GM12878 (cell line): ENCODE measurements around the gene NPR2. TPM values are rescaled to one million over a fixed set of nuclear protein-coding genes. Genes with fewer than 3 reads are reported as not detected.

Experiments used
- ATAC-seq: fragments of 200-7000 bp; cut with Tn5 transposase; 3 replicates; pipeline ENCODE4 v1.9.1; 2020; ENCODE audit warnings: mild to moderate bottlenecking, moderate library complexity
- BruUV-seq: library from RNA; stranded (reverse); fragments of 400-500 nt; replicated peaks from 2 replicates; lab custom pipeline; 2021; lab: Mats Ljungman, UMichigan
- CTCF ChIA-PET: fragments of 300-600 bp; sonication (Branson Sonifier 250); formaldehyde crosslinking; extraction: SDS; loops from one replicate; lab custom pipeline; 2021; ENCODE audit warnings: inconsistent platforms; lab: Yijun Ruan, JAX
- POLR2A ChIA-PET: fragments of 350-600 bp; formaldehyde crosslinking; extraction: SDS; loops from one replicate; lab custom pipeline; 2021; ENCODE audit warnings: inconsistent platforms; lab: Charles Lee
- RAD21 ChIA-PET: fragments of 300-600 bp; sonication (Branson Sonifier 250); formaldehyde crosslinking; loops from one replicate; lab custom pipeline; 2023; ENCODE audit warnings: antibody characterized with exemption; ENCODE audit not compliant: unreplicated experiment; lab: Charles Lee
- SMC1A ChIA-PET: fragments of 300-600 bp; sonication (Branson Sonifier 250); formaldehyde crosslinking; loops from one replicate; lab custom pipeline; 2023; ENCODE audit not compliant: unreplicated experiment, uncharacterized antibody; lab: Charles Lee
- DNase-seq: peaks from one replicate; pipeline ENCODE4 v3.0.0-alpha.2; 2011; ENCODE audit warnings: low read depth, low spot score
- FAIRE-seq: peaks from 3 replicates; lab custom pipeline; 2011; peaks lifted over from hg19 to GRCh38; lab: Jason Lieb, UNC
- H2AFZ ChIP-seq: 2 replicates; pipeline ENCODE4 v1.6.0; 2011; ENCODE audit warnings: low read depth, low read length, control low read depth; ENCODE audit not compliant: control insufficient read depth
- H3K27ac ChIP-seq: 2 replicates; pipeline ENCODE4 v1.5.1; 2011; ENCODE audit warnings: control low read depth; ENCODE audit not compliant: control insufficient read depth, insufficient read depth
- H3K27me3 ChIP-seq, 2 experiments: replicated peaks in 1 of 2; 2 replicates each; pipeline versions ENCODE4 v1.6.0 to v1.6.1; 2011; ENCODE audit warnings: low read length in 1 of 2; ENCODE audit not compliant: control insufficient read depth in 2 of 2, insufficient read depth in 2 of 2
- H3K36me3 ChIP-seq, 2 experiments: 2 replicates each; pipeline ENCODE4 v1.5.1; 2011; ENCODE audit warnings: low read length in 1 of 2; ENCODE audit not compliant: control insufficient read depth in 2 of 2, insufficient read depth in 2 of 2
- H3K4me1 ChIP-seq: 2 replicates; pipeline ENCODE4 v1.6.1; 2011; ENCODE audit warnings: mild to moderate bottlenecking, low read length, moderate library complexity, mixed read lengths; ENCODE audit not compliant: control insufficient read depth, insufficient read depth
- H3K4me2 ChIP-seq: 2 replicates; pipeline ENCODE4 v1.6.0; 2011; ENCODE audit warnings: control low read depth; ENCODE audit not compliant: control insufficient read depth, insufficient read depth
- H3K4me3 ChIP-seq: fragments of 200-600 bp; sonication (generic); 2 replicates; pipeline ENCODE4 v1.5.1; 2016
- H3K79me2 ChIP-seq: 2 replicates; pipeline ENCODE4 v1.6.0; 2011; ENCODE audit warnings: low read length; ENCODE audit not compliant: control insufficient read depth, insufficient read depth
- H3K9ac ChIP-seq: 2 replicates; pipeline ENCODE4 v1.8.0; 2011; ENCODE audit warnings: low read length, control low read depth, mixed read lengths; ENCODE audit not compliant: control insufficient read depth, insufficient read depth
- H3K9me3 ChIP-seq: replicated peaks from 3 replicates; pipeline ENCODE4 v1.5.1; 2011; ENCODE audit warnings: mild to moderate bottlenecking, low read length; ENCODE audit not compliant: control insufficient read depth, insufficient read depth
- H4K20me1 ChIP-seq: 2 replicates; pipeline ENCODE4 v1.6.0; 2011; ENCODE audit not compliant: control insufficient read depth, insufficient read depth
- BHLHE40 ChIP-seq, 2 experiments: fragments of 450-650 bp in 1 of 2; IDR thresholded peaks; 2 replicates each; pipeline ENCODE4 v1.6.1; 2011 to 2017; ENCODE audit warnings: low read depth in 2 of 2, borderline replicate concordance in 1 of 2, improper control_type of control experiment in 1 of 2, low read length in 1 of 2, mild to moderate bottlenecking in 1 of 2
- IKZF1 ChIP-seq: fragments of 450-650 bp; conservative IDR thresholded peaks from 2 replicates; pipeline ENCODE4 v1.6.1; 2017; ENCODE audit warnings: antibody characterized with exemption, mild to moderate bottlenecking
- RELA ChIP-seq: fragments of 450-650 bp; IDR thresholded peaks from 2 replicates; pipeline ENCODE4 v1.8.0; 2014; ENCODE audit warnings: borderline replicate concordance; ENCODE audit not compliant: partially characterized antibody
- SP1 ChIP-seq: IDR thresholded peaks from one replicate; pipeline ENCODE4 v1.6.1; 2011; ENCODE audit warnings: low read depth, low read length
- SPI1 ChIP-seq: IDR thresholded peaks from 2 replicates; pipeline ENCODE4 v1.6.1; 2011; ENCODE audit warnings: low read depth, mild to moderate bottlenecking, low read length, moderate library complexity, borderline replicate concordance; ENCODE audit not compliant: insufficient read depth
- WRNIP1 ChIP-seq: IDR thresholded peaks from 2 replicates; pipeline ENCODE4 v1.6.1; 2011; ENCODE audit warnings: low read depth, low read length, improper control_type of control experiment, borderline replicate concordance
- WGBS: methylation state at CpG from one replicate; pipeline ENCODE4 v1.1.6; 2016; ENCODE audit warnings: low lambda C conversion rate; ENCODE audit not compliant: insufficient replicate concordance, insufficient coverage; ENCODE audit errors: missing lambda C conversion rate; 5-methylcytosine and 5-hydroxymethylcytosine counted together
- in situ Hi-C: fragments of 300-500 bp; cut with MboI; formaldehyde crosslinking; loops from 9 replicates; pipeline ENCODE4 v1.14.3; 2018; ENCODE audit warnings: mixed read lengths
- intact Hi-C: fragments of 100-400 bp; cut with micrococcal nuclease; formaldehyde crosslinking; loops from one replicate; pipeline ENCODE4 v1.14.2; 2022; ENCODE audit not compliant: unreplicated experiment
- polyA plus RNA-seq, 11 experiments: library from polyadenylated mRNA; depleted of rRNA in 4 of 11; unstranded in 6 of 11; stranded (reverse) in 5 of 11; fragments of >200 nt; fragmentation: Nextera tagmentation in 4 of 11; fragmentation: Illumina TruSeq in 1 of 11; extraction: Ambion mirVana in 4 of 11; extraction: Trizol in 1 of 11; gene quantifications; 1 replicate in 1 of 11; 2 replicates in 10 of 11; pipeline versions ENCODE4 v1.2.1 to v1.2.3, GENCODE V29; 2011 to 2016; ENCODE audit warnings: inconsistent platforms in 2 of 11, missing spikeins in 2 of 11, low read depth in 1 of 11
- total RNA-seq, 4 experiments: library from RNA; depleted of rRNA in 3 of 4; stranded (reverse); fragments of >200 nt in 3 of 4; fragmentation: Illumina TruSeq in 1 of 4; extraction: Trizol in 1 of 4; gene quantifications; 2 replicates each; pipeline versions ENCODE4 v1.2.1 to v1.2.3, GENCODE V29; 2013 to 2021
- TF ChIP-seq, protein P1 (sequence below): fragments of 150-350 bp; IDR thresholded peaks from 2 replicates; pipeline ENCODE4 v1.6.1; 2014; ENCODE audit warnings: mild to moderate bottlenecking, low read depth, low read length
- TF ChIP-seq, protein P2 (sequence below): fragments of 450-650 bp; IDR thresholded peaks from 2 replicates; pipeline ENCODE4 v1.6.1; 2014; ENCODE audit warnings: mild to moderate bottlenecking

Gene NPR2
- total and polyA plus RNA-seq, 10 of the 15 experiments (the other 5 are each of a cell fraction or from before 2014, with no cell fraction given): 2.0 to 20.9 (median 6.8) TPM

DNA sequence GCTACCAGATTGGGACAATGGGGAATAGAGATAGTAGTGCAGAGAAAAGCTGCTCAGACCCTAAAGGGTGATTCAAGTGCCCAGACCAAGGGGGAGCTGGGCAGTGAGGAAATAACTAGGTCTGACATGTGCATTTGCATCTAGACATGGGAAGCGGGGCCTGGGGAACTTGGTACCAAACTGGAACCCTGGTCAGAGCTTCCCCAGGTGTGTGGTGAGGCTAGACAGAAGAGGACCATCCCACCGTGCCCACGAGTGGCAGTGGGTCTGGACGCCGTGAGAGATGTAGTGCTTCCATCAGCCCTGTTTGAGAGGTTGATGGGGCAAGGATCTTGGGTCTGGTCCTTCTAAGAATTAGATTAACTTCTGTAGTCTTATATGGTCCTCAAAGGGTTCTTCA is 45.2 kb downstream of the NPR2 start (continued):
- TF ChIP-seq, protein P1, sequence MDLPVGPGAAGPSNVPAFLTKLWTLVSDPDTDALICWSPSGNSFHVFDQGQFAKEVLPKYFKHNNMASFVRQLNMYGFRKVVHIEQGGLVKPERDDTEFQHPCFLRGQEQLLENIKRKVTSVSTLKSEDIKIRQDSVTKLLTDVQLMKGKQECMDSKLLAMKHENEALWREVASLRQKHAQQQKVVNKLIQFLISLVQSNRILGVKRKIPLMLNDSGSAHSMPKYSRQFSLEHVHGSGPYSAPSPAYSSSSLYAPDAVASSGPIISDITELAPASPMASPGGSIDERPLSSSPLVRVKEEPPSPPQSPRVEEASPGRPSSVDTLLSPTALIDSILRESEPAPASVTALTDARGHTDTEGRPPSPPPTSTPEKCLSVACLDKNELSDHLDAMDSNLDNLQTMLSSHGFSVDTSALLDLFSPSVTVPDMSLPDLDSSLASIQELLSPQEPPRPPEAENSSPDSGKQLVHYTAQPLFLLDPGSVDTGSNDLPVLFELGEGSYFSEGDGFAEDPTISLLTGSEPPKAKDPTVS: no peak
- no peak for TF ChIP-seq SP1
- TF ChIP-seq, protein P2, sequence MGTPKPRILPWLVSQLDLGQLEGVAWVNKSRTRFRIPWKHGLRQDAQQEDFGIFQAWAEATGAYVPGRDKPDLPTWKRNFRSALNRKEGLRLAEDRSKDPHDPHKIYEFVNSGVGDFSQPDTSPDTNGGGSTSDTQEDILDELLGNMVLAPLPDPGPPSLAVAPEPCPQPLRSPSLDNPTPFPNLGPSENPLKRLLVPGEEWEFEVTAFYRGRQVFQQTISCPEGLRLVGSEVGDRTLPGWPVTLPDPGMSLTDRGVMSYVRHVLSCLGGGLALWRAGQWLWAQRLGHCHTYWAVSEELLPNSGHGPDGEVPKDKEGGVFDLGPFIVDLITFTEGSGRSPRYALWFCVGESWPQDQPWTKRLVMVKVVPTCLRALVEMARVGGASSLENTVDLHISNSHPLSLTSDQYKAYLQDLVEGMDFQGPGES: no peak
- no peak for TF ChIP-seq WRNIP1

DNA sequence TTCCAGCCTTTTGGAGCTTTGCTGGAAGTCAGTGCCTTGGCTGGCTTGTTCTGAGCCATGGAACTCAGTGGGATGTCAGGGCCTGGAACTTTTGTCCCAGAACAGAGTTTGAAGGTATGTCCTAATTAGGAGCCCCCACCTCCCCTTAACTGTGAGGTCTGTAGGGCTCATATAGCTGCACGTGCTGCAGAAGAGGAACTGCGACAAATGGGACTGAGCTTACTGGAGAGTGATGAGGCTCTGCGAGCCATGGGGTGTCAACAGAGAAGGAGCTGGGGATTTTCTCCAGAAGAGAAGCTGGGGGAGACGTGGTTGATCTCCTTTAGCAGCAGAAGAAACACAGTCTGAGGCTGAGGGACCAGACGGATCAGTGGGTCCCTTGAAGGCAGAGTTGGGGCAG is 48.5 kb downstream of the NPR2 start:
- H3K4me1 ChIP-seq: peaks cover 50% of the 10 kb centered on the region
- no peaks in the 10 kb centered on the region for H3K79me2 ChIP-seq
- 38% methylated on average over 5 of the region's 5 CpGs for WGBS
- TF ChIP-seq BHLHE40 (IDR thresholded peaks at IDR 0.05; ENCODE audit: borderline replicate concordance in 1 of 2, low read depth in 2 of 2, low read length in 1 of 2) (peak; percentile 88 to 91), RELA (no peak), IKZF1 (0 out of 2 replicates have a peak, but pooled peaks have one; percentile 9), SPI1 (peak; percentile 84; the same call in 1 of the 2 replicates)
- no peaks in the 10 kb centered on the region for H3K9me3 ChIP-seq
- ChIA-PET CTCF (interaction anchor here (0.6 to 1.5 kb wide), 5 partner anchors 9 to 50 kb away, joined by 3 to 6 read pairs (median 4); no protein-coding TSS in a partner anchor), SMC1A (interaction anchor here (0.8 to 2.5 kb wide), 2 partner anchors 12 to 42 kb away, joined by 3 to 9 read pairs; no protein-coding TSS in a partner anchor), POLR2A (interaction anchor here (0.6 to 0.7 kb wide), 2 partner anchors 8 to 9 kb away, joined by 3 read pairs; no protein-coding TSS in a partner anchor), RAD21 (interaction anchor here (1.0 to 1.9 kb wide), 4 partner anchors 11 to 42 kb away, joined by 3 to 8 read pairs (median 3); partner anchors contain the start of genes FAM221B, HINT2 and TMEM8B)
- H3K4me3 ChIP-seq: no peak overlapping the region
- H4K20me1 ChIP-seq: no peaks in the 10 kb centered on the region
- H3K4me2 ChIP-seq: no peak overlapping the region
- no peak overlapping the region for H2AFZ ChIP-seq
- DNase-seq (no peak), ATAC-seq (no peak), FAIRE-seq (no peak)
- no peaks in the 10 kb centered on the region for H3K36me3 ChIP-seq
- no TSS peak for BruUV-seq
- in situ Hi-C loops: no loop called here
- intact Hi-C loops: no loop called here
- H3K27ac ChIP-seq: no peak overlapping the region
- H3K27me3 ChIP-seq: no peaks in the 10 kb centered on the region
- H3K9ac ChIP-seq: no peak overlapping the region
